Measurements from ENCODE around the gene AXIN1. TPM values are rescaled to one million over a fixed set of nuclear protein-coding genes. Genes with fewer than 3 reads are reported as not detected.
"Not testable (repeated sequence)": the region's sequence is repeated elsewhere in the genome, so short reads cannot be mapped to it uniquely, and the experiment has no call there.

AXIN1 gene
- total and polyA plus RNA-seq, 9 donors: 3.7 to 27.2 (median 23.0) TPM

- Histone ChIP-seq H3K9me3 (no peaks in the 10 kb centered on the region), H3K27ac (no peak overlapping the region), H3K27me3 (no peaks in the 10 kb centered on the region), H3K4me1 (ENCODE audit: insufficient read depth) (peaks cover 15% of the 10 kb centered on the region), H3K36me3 (no peaks in the 10 kb centered on the region), H3K4me3 (no peak overlapping the region)
- TF ChIP-seq POLR2A (IDR thresholded peaks at IDR 0.05): no peak
- no peak for TF ChIP-seq EP300 (IDR thresholded peaks at IDR 0.05)
- TF ChIP-seq CTCF (IDR thresholded peaks at IDR 0.05): no peak
- DNase-seq: no peak
- WGBS, 3 donors: 42 to 48% (median 47%) methylated on average over 6 of the region's 6 CpGs
- intact Hi-C loops (cut with DNase I): no loop called here
These were observed 19.0 kb downstream of the AXIN1 start for GRCh38 chr16:333406-334094.

DNA sequence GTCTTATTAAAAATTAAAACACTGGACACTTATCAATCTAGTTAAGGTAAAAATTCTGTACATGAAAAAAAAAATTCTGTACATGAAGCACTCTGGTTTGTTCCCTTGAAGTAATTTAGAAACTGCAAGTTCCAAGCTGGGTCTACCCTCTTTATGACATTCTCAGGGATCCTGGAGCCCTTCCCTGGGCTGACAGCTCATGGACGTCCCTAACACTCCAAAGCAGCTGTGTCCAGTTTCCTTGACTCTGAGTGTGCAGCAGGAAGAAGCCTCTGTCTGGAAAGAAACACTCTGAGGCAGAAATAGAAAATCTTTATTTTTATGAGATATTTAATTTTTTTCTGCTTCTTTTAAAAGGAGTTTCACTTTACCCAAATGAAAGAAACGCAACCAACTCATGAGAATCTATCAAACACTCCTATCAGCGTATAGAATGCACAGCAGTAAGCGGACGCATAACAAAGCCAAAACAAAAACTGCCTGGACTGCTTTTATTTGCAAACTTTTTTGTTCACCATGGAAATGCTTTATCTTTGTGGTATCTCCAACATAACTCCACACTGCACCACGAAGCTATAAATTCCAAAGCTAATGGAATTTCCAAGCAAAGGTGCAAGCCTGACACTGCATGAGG is 21.2 kb downstream of the AXIN1 start:
- intact Hi-C loops (cut with DNase I); H3K27me3 ChIP-seq; H3K9me3 ChIP-seq; H3K4me3 ChIP-seq; H3K27ac ChIP-seq; DNase-seq; H3K36me3 ChIP-seq: not testable (repeated sequence)
- peaks cover 15% of the 10 kb centered on the region for H3K4me1 ChIP-seq (ENCODE audit: insufficient read depth)
- WGBS, 3 donors: 10 to 19% (median 12%) methylated on average over 6 of the region's 6 CpGs

- no peaks in the 10 kb centered on the region for H3K9me3 ChIP-seq
- H3K4me3 ChIP-seq: no peak overlapping the region
- H3K4me1 ChIP-seq (ENCODE audit: insufficient read depth): peaks cover 15% of the 10 kb centered on the region
- H3K27me3 ChIP-seq: no peaks in the 10 kb centered on the region
- TF ChIP-seq EP300 (IDR thresholded peaks at IDR 0.05) (no peak), CTCF (IDR thresholded peaks at IDR 0.05) (no peak), POLR2A (IDR thresholded peaks at IDR 0.05) (no peak)
- H3K36me3 ChIP-seq: no peaks in the 10 kb centered on the region
- intact Hi-C loops (cut with DNase I): no loop called here
- no peak for DNase-seq
- 33 to 49% (median 33%) methylated on average over 2 of the region's 2 CpGs for WGBS, 3 donors
- no peak overlapping the region for H3K27ac ChIP-seq
These were observed 21.8 kb downstream of the AXIN1 start for GRCh38 chr16:330741-331140.

DNA sequence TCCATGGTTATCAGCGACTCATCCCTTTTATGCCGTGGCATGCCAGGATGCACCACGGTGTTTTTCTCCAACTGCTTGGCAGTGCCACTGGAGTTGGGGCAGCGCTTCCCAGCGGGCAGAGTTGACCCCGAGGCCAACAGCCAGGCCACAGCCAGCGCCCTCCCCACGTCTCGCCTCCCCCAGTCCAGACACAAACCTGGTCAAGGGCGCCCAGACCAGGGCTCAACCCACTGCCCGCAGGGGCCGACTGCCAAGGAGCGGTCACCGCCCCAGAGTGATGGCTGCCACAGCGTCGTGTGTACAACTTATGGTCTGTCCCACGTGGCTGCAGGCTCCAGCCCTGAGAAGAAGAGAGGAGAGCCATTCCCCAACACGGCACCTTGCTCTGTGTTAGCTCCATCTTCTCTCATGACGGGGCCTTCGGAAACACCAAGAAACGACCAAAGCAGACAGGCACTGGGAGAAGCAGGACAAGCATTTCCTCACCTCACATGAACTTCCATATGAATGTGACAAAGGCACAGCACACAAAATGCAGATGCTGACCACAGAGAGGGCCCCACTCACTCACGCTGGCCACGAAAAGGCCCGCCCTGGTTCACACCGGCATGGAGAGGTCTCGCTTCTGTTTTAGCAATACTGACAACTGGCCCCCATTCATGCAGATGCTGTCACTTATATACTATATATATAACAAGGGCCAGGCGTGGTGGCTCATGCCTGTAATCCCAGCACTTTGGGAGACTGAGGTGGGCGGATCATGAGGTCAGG is 27.0 kb downstream of the AXIN1 start:
- intact Hi-C loops (cut with DNase I): no loop called here
- Histone ChIP-seq H3K9me3 (no peaks in the 10 kb centered on the region), H3K27ac (no peak overlapping the region), H3K4me3 (no peak overlapping the region), H3K27me3 (no peaks in the 10 kb centered on the region), H3K4me1 (ENCODE audit: insufficient read depth) (peaks cover 1% of the 10 kb centered on the region), H3K36me3 (no peaks in the 10 kb centered on the region)
- TF ChIP-seq CTCF (IDR thresholded peaks at IDR 0.05): no peak
- TF ChIP-seq POLR2A (IDR thresholded peaks at IDR 0.05): no peak
- no peak for TF ChIP-seq EP300 (IDR thresholded peaks at IDR 0.05)
- DNase-seq: no peak
- 84 to 90% (median 86%) methylated on average over 28 of the region's 28 CpGs for WGBS, 3 donors
